ES-I3 (cell line): ENCODE results near the gene ALG6.

Experiments
- H3K36me3 ChIP-seq: 2 replicates; pipeline ENCODE4 v1.6.1; 2013; ENCODE audit warnings: mild to moderate bottlenecking, low read length, control low read depth, moderate library complexity; ENCODE audit not compliant: insufficient read depth
- H3K4me1 ChIP-seq: 2 replicates; pipeline ENCODE4 v1.6.1; 2013; ENCODE audit warnings: mild to moderate bottlenecking, control low read depth, low read length; ENCODE audit not compliant: insufficient read depth
- H3K9ac ChIP-seq: 2 replicates; pipeline ENCODE4 v1.6.1; 2013; ENCODE audit warnings: low read depth, mild to moderate bottlenecking, low read length, moderate library complexity
- H3K9me3 ChIP-seq: 2 replicates; pipeline ENCODE4 v1.6.1; 2013; ENCODE audit warnings: mild to moderate bottlenecking, low read length, moderate library complexity; ENCODE audit not compliant: control insufficient read depth, insufficient read depth

ALG6 gene

DNA sequence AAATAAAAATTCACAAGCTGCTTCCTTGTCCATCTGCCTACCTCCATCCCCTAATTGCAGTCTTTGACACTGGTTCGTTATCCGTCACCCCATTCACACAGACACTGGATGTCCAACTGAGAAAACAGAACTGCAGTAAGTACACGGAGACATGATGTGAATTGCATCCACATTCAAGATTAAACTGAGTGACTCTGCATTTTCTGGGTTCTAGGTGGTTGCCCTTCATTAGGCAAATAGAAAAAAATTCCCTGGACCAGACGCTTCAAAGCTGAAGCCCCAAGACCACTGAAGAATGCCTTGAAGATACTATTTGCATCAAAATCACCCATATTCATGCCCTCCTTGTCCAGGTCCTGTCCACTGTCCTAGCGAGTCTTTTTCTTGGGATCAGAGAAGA, 7.9 kb upstream of the ALG6 start:
- no peaks in the 10 kb centered on the region for H3K9me3 ChIP-seq
- H3K4me1 ChIP-seq = no peaks in the 10 kb centered on the region
- H3K36me3 ChIP-seq = no peaks in the 10 kb centered on the region
- H3K9ac ChIP-seq = no peak overlapping the region

DNA sequence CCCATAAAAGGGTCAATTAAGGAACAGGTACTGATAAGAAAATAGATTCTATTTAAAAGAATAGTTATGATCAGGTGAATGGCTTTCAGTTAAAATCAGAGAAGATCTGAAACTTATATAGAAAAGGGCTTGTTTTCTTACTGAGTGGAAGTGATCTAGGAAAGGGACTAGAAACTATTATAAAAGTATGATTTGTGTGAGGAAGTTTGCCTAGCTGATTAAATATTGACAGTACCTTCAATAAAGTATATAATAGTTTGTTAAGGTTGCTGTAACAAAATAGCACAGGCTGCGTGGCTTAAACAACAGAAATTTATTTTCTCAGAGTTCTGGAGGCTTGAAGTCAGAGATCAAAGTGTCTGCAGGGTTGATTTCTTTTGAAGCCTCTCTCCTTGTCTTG, 5.4 kb upstream of the ALG6 start:
- Histone ChIP-seq H3K9me3 (no peaks in the 10 kb centered on the region), H3K36me3 (no peaks in the 10 kb centered on the region), H3K9ac (no peak overlapping the region), H3K4me1 (no peaks in the 10 kb centered on the region; the same call in 1 of the 2 replicates)

DNA sequence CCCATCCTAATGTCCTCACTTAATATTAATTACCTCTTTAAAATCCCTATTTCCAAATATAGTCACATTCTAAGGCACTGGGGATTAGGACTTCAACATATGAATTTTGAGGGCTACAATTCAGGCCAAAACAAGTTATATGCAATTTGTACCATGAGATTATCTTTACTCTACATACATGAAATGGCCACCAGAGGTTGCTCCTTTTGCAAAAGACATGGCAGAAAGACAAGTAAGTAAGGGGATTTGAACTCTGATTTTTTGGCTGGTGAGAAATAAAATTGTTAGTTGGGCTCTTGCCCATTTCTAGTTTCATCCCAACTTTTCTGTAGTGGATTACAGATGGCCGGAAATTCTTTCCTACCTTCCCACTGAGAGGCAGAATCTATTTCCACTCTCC, 4.8 kb upstream of the ALG6 start:
- Histone ChIP-seq H3K9me3 (no peaks in the 10 kb centered on the region), H3K36me3 (no peaks in the 10 kb centered on the region), H3K4me1 (no peaks in the 10 kb centered on the region; the same call in 1 of the 2 replicates), H3K9ac (no peak overlapping the region)

DNA sequence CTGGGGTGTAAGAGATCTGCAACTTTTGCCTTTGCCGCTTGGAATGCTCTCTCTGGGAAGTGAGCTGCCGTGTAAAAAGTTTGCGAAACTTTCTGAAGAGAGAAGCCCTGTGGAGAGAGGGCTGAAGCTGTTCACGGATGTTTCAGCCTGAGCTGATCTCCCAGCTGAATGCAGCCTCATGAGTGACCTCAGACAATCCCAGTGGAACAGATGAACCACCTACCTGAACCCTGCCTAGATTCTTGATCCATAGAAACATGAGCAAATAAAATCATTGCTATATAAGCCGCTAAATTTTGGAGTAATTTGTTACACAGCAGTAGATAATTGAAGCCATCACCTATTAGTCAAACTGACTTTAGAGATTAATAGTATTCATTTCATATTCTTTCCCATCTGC, 4.4 kb upstream of the ALG6 start:
- H3K4me1 ChIP-seq = no peaks in the 10 kb centered on the region; the same call in 1 of the 2 replicates
- H3K36me3 ChIP-seq = no peaks in the 10 kb centered on the region
- no peak overlapping the region for H3K9ac ChIP-seq
- no peaks in the 10 kb centered on the region for H3K9me3 ChIP-seq

- H3K36me3 ChIP-seq = peaks cover 2% of the 10 kb centered on the region; the same call in 1 of the 2 replicates
- H3K9me3 ChIP-seq = no peaks in the 10 kb centered on the region
- peak overlapping the region; percentile 82 for H3K9ac ChIP-seq
- no peaks in the 10 kb centered on the region; the same call in 1 of the 2 replicates for H3K4me1 ChIP-seq
Observed at GRCh38 chr1:63366908-63367214, 566 bp upstream of the ALG6 start.

DNA sequence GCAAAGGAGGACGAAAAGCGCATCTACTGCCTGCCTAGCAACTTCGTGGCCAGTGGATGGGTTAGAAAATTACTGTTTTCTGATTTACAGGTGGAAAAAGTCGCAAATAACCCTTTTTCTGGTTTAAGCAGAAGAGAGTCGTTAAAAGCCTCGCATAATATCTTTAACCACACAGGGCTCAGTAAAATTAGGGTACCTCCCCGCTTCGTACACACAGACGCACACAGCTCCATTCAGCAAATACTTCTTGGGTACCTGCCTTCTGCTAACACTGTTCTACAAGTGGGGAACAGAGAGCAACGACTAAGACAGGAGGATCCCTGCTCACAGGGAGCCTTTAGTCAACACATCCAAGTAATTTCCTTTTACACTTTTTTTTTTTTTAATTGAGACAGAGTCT, 704 bp downstream of the ALG6 start:
- no peaks in the 10 kb centered on the region; the same call in 1 of the 2 replicates for H3K4me1 ChIP-seq
- H3K36me3 ChIP-seq = peaks cover 2% of the 10 kb centered on the region; the same call in 1 of the 2 replicates
- no peaks in the 10 kb centered on the region for H3K9me3 ChIP-seq
- H3K9ac ChIP-seq = peak overlapping the region; percentile 82; the same call in 1 of the 2 replicates

GRCh38 chr1:63379583-63379982, 12.2 kb downstream of the ALG6 start:
- Histone ChIP-seq H3K9me3 (no peaks in the 10 kb centered on the region), H3K4me1 (no peaks in the 10 kb centered on the region), H3K36me3 (no peaks in the 10 kb centered on the region), H3K9ac (no peak overlapping the region)

DNA sequence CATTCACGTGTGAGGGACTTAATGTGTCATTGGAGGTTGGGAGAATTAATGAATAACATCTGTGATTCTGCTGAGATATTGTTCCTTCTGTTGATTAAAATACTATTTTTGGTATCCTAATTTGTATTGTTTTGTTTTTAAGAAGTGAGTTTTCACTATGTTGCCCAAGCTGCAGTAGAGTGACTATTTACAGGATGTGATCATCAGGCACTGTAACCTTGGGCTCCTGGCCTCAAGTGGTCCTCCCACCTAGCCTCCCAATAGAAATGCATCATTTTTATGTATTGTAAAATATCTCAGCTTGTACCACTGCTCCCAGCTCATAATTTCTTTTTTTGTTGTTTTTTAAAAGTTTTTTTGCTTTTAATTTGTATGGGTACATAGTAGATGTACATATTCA, 14.3 kb downstream of the ALG6 start:
- no peak overlapping the region for H3K9ac ChIP-seq
- no peaks in the 10 kb centered on the region for H3K9me3 ChIP-seq

DNA sequence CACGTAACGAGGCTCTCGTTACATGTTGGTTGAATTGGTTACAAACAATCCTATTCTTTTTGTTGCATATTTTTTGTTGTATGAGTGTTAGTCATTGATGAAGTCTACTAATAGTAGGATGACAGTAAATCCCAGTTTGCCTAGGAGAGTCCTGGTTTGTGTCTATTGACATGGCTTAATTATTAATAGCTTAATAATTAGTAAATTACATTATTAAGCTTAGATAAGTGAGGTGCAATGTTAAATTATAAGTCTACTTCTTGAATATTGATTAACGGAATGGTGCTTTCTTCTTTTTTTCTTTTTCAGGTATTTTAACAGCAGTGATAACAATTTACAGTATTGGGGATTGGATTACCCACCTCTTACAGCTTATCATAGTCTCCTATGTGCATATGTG, 34.5 kb downstream of the ALG6 start:
- H3K9me3 ChIP-seq = no peaks in the 10 kb centered on the region
- no peaks in the 10 kb centered on the region for H3K4me1 ChIP-seq
- no peak overlapping the region for H3K9ac ChIP-seq
- no peaks in the 10 kb centered on the region for H3K36me3 ChIP-seq

More for the DNA sequence above, 14.3 kb downstream of the ALG6 start:
- Histone ChIP-seq H3K36me3 (no peaks in the 10 kb centered on the region), H3K4me1 (no peaks in the 10 kb centered on the region)

- no peaks in the 10 kb centered on the region for H3K36me3 ChIP-seq
Observed at GRCh38 chr1:63403386-63403785, 36.0 kb downstream of the ALG6 start.

DNA sequence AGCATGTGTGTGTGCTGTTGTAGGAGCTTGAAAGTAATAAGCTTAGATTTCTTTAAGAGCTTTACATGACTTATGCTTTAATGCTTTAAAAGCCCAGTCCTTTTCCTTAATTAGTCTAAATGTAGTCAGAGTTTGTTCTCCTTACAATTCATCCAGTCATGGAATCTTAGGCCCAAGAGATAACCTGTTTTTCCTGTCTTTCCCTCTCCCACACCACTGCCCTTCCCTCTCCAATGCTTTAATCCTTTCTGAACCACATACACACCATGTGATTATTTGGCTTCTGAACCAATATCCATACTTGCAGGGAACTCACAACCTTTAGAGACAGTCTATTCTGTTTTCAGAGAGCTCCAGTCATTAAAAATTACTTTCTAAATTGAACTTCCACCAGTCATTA, 37.6 kb downstream of the ALG6 start:
- Histone ChIP-seq H3K36me3 (no peaks in the 10 kb centered on the region), H3K9me3 (no peaks in the 10 kb centered on the region), H3K9ac (no peak overlapping the region), H3K4me1 (no peaks in the 10 kb centered on the region)

More at GRCh38 chr1:63403386-63403785, 36.0 kb downstream of the ALG6 start:
- no peaks in the 10 kb centered on the region for H3K4me1 ChIP-seq
- H3K9ac ChIP-seq = no peak overlapping the region
- no peaks in the 10 kb centered on the region for H3K9me3 ChIP-seq

GRCh38 chr1:63405987-63406386, 38.6 kb downstream of the ALG6 start:
- Histone ChIP-seq H3K36me3 (no peaks in the 10 kb centered on the region), H3K4me1 (no peaks in the 10 kb centered on the region), H3K9ac (no peak overlapping the region), H3K9me3 (no peaks in the 10 kb centered on the region)

DNA sequence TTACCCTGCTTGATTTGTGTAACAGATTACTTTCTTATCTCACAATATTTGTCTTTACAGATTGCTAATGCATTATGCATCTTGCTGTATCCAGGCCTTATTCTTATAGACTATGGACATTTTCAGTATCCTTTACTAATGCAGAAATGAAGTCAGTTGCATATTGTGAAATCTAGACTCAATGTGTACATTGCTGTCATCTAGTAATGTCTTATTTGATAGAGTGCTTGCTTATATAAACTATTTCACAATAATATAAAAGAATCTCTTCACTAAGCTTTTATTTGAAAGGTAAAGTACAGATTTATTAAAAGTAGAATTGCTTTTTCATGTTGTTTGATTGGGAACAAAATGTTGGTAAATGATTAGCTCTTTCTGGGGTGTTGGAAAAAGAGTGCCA, 39.6 kb downstream of the ALG6 start:
- Histone ChIP-seq H3K9me3 (no peaks in the 10 kb centered on the region), H3K36me3 (no peaks in the 10 kb centered on the region), H3K4me1 (no peaks in the 10 kb centered on the region; the same call in 1 of the 2 replicates), H3K9ac (no peak overlapping the region)

- Histone ChIP-seq H3K4me1 (no peaks in the 10 kb centered on the region; the same call in 1 of the 2 replicates), H3K9ac (no peak overlapping the region), H3K36me3 (no peaks in the 10 kb centered on the region)
Observed at GRCh38 chr1:63408331-63408730, 40.9 kb downstream of the ALG6 start.

GRCh38 chr1:63411066-63411465, 43.6 kb downstream of the ALG6 start:
- Histone ChIP-seq H3K4me1 (no peaks in the 10 kb centered on the region; the same call in none of the 2 replicates), H3K9me3 (no peaks in the 10 kb centered on the region), H3K36me3 (no peaks in the 10 kb centered on the region), H3K9ac (no peak overlapping the region)

More at GRCh38 chr1:63408331-63408730, 40.9 kb downstream of the ALG6 start:
- H3K9me3 ChIP-seq = no peaks in the 10 kb centered on the region

GRCh38 chr1:63413394-63413793, 46.0 kb downstream of the ALG6 start:
- Histone ChIP-seq H3K4me1 (no peaks in the 10 kb centered on the region; the same call in none of the 2 replicates), H3K9ac (no peak overlapping the region), H3K36me3 (no peaks in the 10 kb centered on the region), H3K9me3 (no peaks in the 10 kb centered on the region)
